ENCODE results near the gene LRP3.

- no peak for TF ChIP-seq CTCF (IDR thresholded peaks at IDR 0.05)
- TF ChIP-seq POLR2A (IDR thresholded peaks at IDR 0.05) = no peak
Measured at GRCh38 chr19:33171222-33171795, 22.8 kb upstream of the LRP3 start.

Measured in adrenal gland (tissue), 5 donors.